DOHH2 (cell line): ENCODE data around the gene SHISA5.

Source experiments
- EZH2phosphoT487 ChIP-seq: fragments of 200-600 bp; sonication (generic); IDR thresholded peaks from 2 replicates; pipeline ENCODE4 v1.6.1; 2017; ENCODE audit warnings: borderline replicate concordance, mild to moderate bottlenecking, antibody characterized with exemption, low read length, moderate library complexity, mixed read lengths
- TF ChIP-seq, protein P1 (sequence below): fragments of 200-600 bp; sonication (generic); IDR thresholded peaks from one replicate; pipeline ENCODE4 v1.5.1; 2014; ENCODE audit warnings: antibody characterized with exemption, mild to moderate bottlenecking, low read depth, low read length; ENCODE audit not compliant: poor library complexity, severe bottlenecking

DNA sequence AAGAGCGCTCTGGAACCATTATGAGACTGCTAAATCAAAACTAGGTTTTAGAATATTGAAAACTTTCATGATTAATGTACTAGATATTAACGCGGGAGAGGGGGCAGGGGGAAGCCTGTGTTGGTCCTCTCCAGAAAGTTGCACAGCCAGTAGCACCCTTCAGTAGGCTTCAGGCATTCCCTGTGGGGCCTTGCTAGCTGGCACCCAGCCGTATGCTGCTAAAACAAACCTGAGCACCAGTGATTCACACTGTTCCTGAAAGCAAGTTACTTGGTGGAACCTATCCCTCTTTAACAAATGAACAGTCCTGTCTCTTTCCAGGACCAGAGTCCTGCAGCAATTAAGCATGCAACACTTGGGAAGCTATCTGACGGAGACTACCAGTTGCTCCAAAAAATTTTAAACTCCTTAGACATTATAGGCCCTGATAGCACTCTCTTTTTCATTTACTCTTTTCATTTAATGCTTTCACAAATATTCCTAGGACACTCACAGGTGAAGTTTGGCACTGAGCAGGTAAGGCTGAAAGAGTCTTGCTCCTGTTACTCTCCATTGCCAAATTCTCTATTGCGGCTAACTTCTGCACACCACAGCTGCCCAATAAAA is 58.6 kb downstream of the SHISA5 start:
- TF ChIP-seq, protein P1, sequence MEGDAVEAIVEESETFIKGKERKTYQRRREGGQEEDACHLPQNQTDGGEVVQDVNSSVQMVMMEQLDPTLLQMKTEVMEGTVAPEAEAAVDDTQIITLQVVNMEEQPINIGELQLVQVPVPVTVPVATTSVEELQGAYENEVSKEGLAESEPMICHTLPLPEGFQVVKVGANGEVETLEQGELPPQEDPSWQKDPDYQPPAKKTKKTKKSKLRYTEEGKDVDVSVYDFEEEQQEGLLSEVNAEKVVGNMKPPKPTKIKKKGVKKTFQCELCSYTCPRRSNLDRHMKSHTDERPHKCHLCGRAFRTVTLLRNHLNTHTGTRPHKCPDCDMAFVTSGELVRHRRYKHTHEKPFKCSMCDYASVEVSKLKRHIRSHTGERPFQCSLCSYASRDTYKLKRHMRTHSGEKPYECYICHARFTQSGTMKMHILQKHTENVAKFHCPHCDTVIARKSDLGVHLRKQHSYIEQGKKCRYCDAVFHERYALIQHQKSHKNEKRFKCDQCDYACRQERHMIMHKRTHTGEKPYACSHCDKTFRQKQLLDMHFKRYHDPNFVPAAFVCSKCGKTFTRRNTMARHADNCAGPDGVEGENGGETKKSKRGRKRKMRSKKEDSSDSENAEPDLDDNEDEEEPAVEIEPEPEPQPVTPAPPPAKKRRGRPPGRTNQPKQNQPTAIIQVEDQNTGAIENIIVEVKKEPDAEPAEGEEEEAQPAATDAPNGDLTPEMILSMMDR, result no peak
- no peak for TF ChIP-seq EZH2phosphoT487
